ENCODE results near the gene SLC7A11.

- TF ChIP-seq CTCF (conservative IDR thresholded peaks at IDR 0.05; ENCODE audit: low read depth, low read length) (no peak), EZH2 (IDR thresholded peaks at IDR 0.05; ENCODE audit: borderline replicate concordance, low read depth, low read length, poor library complexity, severe bottlenecking) (no peak)
These were observed 20.3 kb upstream of the SLC7A11 start for GRCh38 chr4:138262469-138262868.

Data from A673 (cell line).